A549 (cell line): Measurements from ENCODE around the gene RFTN2. TPM values are rescaled to one million over a fixed set of nuclear protein-coding genes. Genes with fewer than 3 reads are reported as not detected.

Source experiments
- ATAC-seq, 2 experiments: fragments of 200-7000 bp in 1 of 2; fragments of >200 bp in 1 of 2; cut with Nextera tagmentation in 1 of 2; cut with Tn5 transposase in 1 of 2; 3 replicates each; pipeline versions ENCODE4 v1.8.0 to v1.9.1; 2018 to 2020; ENCODE audit warnings: mild to moderate bottlenecking in 1 of 2, moderate library complexity in 1 of 2
- CTCF ChIA-PET: fragments of 300-600 bp; sonication (Branson Sonifier 250); formaldehyde crosslinking; extraction: SDS; loops from one replicate; lab custom pipeline; 2021; ENCODE audit warnings: antibody characterized with exemption, inconsistent platforms; lab: Yijun Ruan, JAX
- POLR2A ChIA-PET: fragments of 350-600 bp; formaldehyde crosslinking; extraction: SDS; loops from one replicate; lab custom pipeline; 2021; ENCODE audit warnings: antibody characterized with exemption, inconsistent platforms; lab: Yijun Ruan, JAX
- DNase-seq, 2 experiments: peaks; one replicate each; pipeline versions ENCODE4 v3.0.0 to v3.0.0-alpha.2; 2011 to 2016; ENCODE audit warnings: low read depth in 1 of 2, low spot score in 1 of 2
- FAIRE-seq: peaks from 2 replicates; lab custom pipeline; 2011; peaks lifted over from hg19 to GRCh38; lab: Jason Lieb, UNC
- H3K27ac ChIP-seq, 2 experiments: fragments of >200 bp; sonication (Bioruptor Twin); formaldehyde crosslinking; 3 replicates each; pipeline ENCODE4 v1.5.1; 2016 to 2017
- H3K4me1 ChIP-seq: fragments of >200 bp; sonication (Bioruptor Twin); formaldehyde crosslinking; 3 replicates; pipeline ENCODE4 v1.6.1; 2016
- H3K4me2 ChIP-seq: fragments of >200 bp; sonication (Bioruptor Twin); formaldehyde crosslinking; 3 replicates; pipeline ENCODE4 v1.6.1; 2016
- H3K4me3 ChIP-seq: fragments of >200 bp; sonication (Bioruptor Twin); formaldehyde crosslinking; 3 replicates; pipeline ENCODE4 v1.5.1; 2016
- H3K9me3 ChIP-seq: fragments of >200 bp; sonication (Bioruptor Twin); formaldehyde crosslinking; 3 replicates; pipeline ENCODE4 v1.6.1; 2016
- FOXS1 ChIP-seq: fragments of 250-450 bp; sonication (Bioruptor Pico); IDR thresholded peaks from 2 replicates; pipeline ENCODE4 v1.5.0; 2020; ENCODE audit warnings: mild to moderate bottlenecking, moderate library complexity
- HDAC2 ChIP-seq: fragments of 200-600 bp; sonication (generic); IDR thresholded peaks from 2 replicates; pipeline ENCODE4 v1.6.1; 2016
- HOXA7 ChIP-seq: fragments of 250-450 bp; sonication (Bioruptor Pico); IDR thresholded peaks from 2 replicates; pipeline ENCODE4 v1.5.0; 2020; ENCODE audit warnings: mild to moderate bottlenecking, moderate library complexity
- MAFK ChIP-seq: fragments of 450-650 bp; IDR thresholded peaks from 2 replicates; pipeline ENCODE4 v1.6.1; 2014; ENCODE audit not compliant: partially characterized antibody
- MYC ChIP-seq: IDR thresholded peaks from 2 replicates; pipeline ENCODE4 v1.6.1; 2012; ENCODE audit warnings: mild to moderate bottlenecking, inconsistent platforms, low read length, improper control_type of control experiment, borderline replicate concordance
- RAD21 ChIP-seq, 2 experiments: fragments of >200 bp in 1 of 2; sonication (Bioruptor Twin) in 1 of 2; formaldehyde crosslinking in 1 of 2; IDR thresholded peaks in 1 of 2; conservative IDR thresholded peaks in 1 of 2; 2 replicates in 1 of 2; 3 replicates in 1 of 2; pipeline ENCODE4 v1.6.1; 2012 to 2018; ENCODE audit warnings: inconsistent platforms in 1 of 2
- RNF2 ChIP-seq: fragments of 200-600 bp; sonication (generic); IDR thresholded peaks from 2 replicates; pipeline ENCODE4 v1.6.1; 2016; ENCODE audit warnings: low read depth, mild to moderate bottlenecking, antibody characterized with exemption, moderate library complexity, borderline replicate concordance
- TP53 ChIP-seq: fragments of 250-450 bp; sonication (Bioruptor Pico); IDR thresholded peaks from 2 replicates; pipeline ENCODE4 v1.5.0; 2021; ENCODE audit warnings: mild to moderate bottlenecking, moderate library complexity
- ZFP36 ChIP-seq: fragments of 450-650 bp; IDR thresholded peaks from 2 replicates; pipeline ENCODE4 v1.6.1; 2014; ENCODE audit warnings: borderline replicate concordance; ENCODE audit not compliant: partially characterized antibody
- WGBS: methylation state at CpG from one replicate; pipeline ENCODE4 v1.1.6; 2017; ENCODE audit errors: missing lambda C conversion rate; 5-methylcytosine and 5-hydroxymethylcytosine counted together
- polyA plus RNA-seq, 4 experiments: library from polyadenylated mRNA; depleted of rRNA in 3 of 4; stranded (reverse); fragments of >200 nt; fragmentation: RNase III in 1 of 4; extraction: RNeasy Plus Mini Kit Qiagen cat#74134 plus additional on column Dnase treatment in 1 of 4; gene quantifications; 2 replicates in 3 of 4; 3 replicates in 1 of 4; pipeline ENCODE4 v1.2.3, GENCODE V29; 2011 to 2017
- TF ChIP-seq, protein P1 (sequence below): fragments of >200 bp; sonication (Bioruptor Twin); formaldehyde crosslinking; IDR thresholded peaks from 3 replicates; pipeline ENCODE4 v1.5.1; 2016
- TF ChIP-seq, protein P2 (sequence below): fragments of 150-350 bp; IDR thresholded peaks from 2 replicates; pipeline ENCODE4 v1.6.1; 2014; ENCODE audit warnings: low read depth, mild to moderate bottlenecking, low read length
- TF ChIP-seq, protein P3 (sequence below): IDR thresholded peaks from 2 replicates; pipeline ENCODE4 v1.6.1; 2012; ENCODE audit warnings: low read depth, borderline replicate concordance
- TF ChIP-seq, protein P4 (sequence below): fragments of >200 bp; sonication (Bioruptor Twin); formaldehyde crosslinking; IDR thresholded peaks from 3 replicates; pipeline ENCODE4 v1.6.1; 2016
- TF ChIP-seq, protein P5 (sequence below): IDR thresholded peaks from 2 replicates; pipeline ENCODE4 v1.6.1; 2012
- TF ChIP-seq, protein P6 (sequence below): IDR thresholded peaks from 2 replicates; pipeline ENCODE4 v1.6.1; 2012

RFTN2 gene
- polyA plus RNA-seq, 2 of the 4 experiments (the other 2 are of a cell fraction): 0.03 to 0.17 TPM

DNA sequence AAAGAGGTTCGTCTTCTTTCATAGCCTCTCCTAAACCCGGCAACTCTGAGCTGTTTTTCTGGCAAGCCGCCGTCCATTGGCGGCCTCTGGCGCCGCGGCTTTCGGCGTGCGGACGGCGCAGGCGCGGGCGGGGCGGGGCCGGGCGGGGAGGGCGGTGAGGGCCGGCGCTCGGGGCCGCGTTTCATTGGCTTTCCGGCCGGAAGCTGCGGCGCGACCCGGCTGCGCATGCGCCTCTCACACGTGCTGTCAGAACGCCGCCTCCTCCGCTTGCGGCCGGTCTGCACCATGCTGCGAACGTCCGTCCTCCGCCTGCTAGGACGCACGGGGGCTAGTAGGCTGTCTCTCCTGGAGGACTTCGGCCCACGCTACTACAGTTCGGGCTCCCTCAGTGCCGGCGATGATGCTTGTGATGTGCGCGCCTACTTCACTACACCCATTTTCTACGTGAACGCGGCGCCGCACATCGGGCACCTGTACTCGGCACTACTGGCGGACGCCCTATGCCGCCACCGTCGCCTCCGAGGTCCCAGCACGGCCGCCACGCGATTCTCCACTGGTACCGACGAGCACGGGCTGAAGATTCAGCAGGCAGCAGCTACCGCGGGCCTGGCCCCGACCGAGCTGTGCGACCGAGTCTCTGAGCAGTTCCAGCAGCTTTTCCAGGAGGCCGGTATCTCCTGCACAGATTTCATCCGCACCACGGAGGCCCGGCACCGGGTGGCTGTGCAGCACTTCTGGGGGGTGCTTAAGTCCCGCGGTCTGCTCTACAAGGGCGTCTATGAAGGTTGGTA lies 29.9 kb upstream of the RFTN2 start, which contains the start of gene MARS2 (continued):
- TF ChIP-seq, protein P1, sequence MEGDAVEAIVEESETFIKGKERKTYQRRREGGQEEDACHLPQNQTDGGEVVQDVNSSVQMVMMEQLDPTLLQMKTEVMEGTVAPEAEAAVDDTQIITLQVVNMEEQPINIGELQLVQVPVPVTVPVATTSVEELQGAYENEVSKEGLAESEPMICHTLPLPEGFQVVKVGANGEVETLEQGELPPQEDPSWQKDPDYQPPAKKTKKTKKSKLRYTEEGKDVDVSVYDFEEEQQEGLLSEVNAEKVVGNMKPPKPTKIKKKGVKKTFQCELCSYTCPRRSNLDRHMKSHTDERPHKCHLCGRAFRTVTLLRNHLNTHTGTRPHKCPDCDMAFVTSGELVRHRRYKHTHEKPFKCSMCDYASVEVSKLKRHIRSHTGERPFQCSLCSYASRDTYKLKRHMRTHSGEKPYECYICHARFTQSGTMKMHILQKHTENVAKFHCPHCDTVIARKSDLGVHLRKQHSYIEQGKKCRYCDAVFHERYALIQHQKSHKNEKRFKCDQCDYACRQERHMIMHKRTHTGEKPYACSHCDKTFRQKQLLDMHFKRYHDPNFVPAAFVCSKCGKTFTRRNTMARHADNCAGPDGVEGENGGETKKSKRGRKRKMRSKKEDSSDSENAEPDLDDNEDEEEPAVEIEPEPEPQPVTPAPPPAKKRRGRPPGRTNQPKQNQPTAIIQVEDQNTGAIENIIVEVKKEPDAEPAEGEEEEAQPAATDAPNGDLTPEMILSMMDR: no peak
- TF ChIP-seq, protein P2, sequence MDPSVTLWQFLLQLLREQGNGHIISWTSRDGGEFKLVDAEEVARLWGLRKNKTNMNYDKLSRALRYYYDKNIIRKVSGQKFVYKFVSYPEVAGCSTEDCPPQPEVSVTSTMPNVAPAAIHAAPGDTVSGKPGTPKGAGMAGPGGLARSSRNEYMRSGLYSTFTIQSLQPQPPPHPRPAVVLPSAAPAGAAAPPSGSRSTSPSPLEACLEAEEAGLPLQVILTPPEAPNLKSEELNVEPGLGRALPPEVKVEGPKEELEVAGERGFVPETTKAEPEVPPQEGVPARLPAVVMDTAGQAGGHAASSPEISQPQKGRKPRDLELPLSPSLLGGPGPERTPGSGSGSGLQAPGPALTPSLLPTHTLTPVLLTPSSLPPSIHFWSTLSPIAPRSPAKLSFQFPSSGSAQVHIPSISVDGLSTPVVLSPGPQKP: no peak
- TF ChIP-seq HDAC2: no peak
- TF ChIP-seq MYC: peak; percentile 70; the same call in 1 of the 2 replicates
- TF ChIP-seq RNF2: peak; percentile 21; the same call in 1 of the 2 replicates
- TF ChIP-seq TP53 (CRISPR knock-in tag): no peak

DNA sequence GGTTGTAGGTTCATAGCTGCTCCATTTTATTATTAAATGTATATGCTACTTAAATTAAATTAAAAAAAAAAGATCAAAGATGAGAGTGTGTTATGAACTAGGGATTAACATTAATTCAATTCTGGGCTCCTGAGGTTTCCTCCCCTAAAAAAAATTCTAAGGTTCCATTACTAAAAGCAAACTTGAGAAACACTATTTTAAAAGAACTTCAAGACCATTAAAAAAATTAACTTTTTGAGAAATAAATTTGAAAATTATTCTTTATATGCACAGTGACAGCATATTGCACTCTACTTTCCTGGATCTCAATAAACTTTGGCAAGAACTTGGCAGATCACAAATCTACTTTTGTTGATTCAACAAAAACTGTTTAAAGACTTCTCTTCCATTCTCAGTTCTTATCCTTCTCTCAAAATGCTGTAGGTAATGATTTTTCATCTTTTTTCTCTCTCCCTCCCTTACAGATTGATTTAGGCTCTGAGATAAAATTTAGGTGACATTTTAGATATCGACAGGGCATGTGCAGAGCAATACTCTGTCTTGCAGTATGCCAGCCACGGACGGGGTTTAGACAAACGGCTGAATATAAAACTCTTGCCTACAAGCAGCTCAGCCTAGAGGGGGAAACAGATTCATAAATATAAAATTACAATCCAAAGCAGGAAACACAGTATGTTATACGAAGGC lies 29.2 kb upstream of the RFTN2 start:
- 2% methylated on average over 5 of the region's 5 CpGs for WGBS
- ATAC-seq (peak; percentile 45 to 63), FAIRE-seq (no peak), DNase-seq (no peak)
- ChIA-PET CTCF (no interaction called here), POLR2A (interaction anchor here (0.7 to 2.0 kb wide), 4 partner anchors 11 to 270 kb away, joined by 3 to 10 read pairs (median 7); partner anchors contain the start of genes COQ10B, HSPD1, HSPE1 and SF3B1)
- Histone ChIP-seq H3K9me3 (no peaks in the 10 kb centered on the region), H3K4me1 (peaks cover 30% of the 10 kb centered on the region), H3K4me2 (peak overlapping the region; percentile 83), H3K27ac (peak overlapping the region; percentile 70 to 84), H3K4me3 (peak overlapping the region; percentile 64)
- TF ChIP-seq, protein P3, sequence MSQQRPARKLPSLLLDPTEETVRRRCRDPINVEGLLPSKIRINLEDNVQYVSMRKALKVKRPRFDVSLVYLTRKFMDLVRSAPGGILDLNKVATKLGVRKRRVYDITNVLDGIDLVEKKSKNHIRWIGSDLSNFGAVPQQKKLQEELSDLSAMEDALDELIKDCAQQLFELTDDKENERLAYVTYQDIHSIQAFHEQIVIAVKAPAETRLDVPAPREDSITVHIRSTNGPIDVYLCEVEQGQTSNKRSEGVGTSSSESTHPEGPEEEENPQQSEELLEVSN: peak; percentile 68; the same call in 1 of the 2 replicates
- TF ChIP-seq MAFK (peak; percentile 38), RAD21 (conservative IDR thresholded peaks at IDR 0.05 in 1 of 2, IDR thresholded peaks at IDR 0.05 in 1 of 2) (0 out of 5 replicates have a peak, but pooled peaks of 1 of the 2 experiments have one; percentile 10), HOXA7 (CRISPR knock-in tag) (no peak), FOXS1 (no peak), ZFP36 (no peak)
- TF ChIP-seq, protein P4, sequence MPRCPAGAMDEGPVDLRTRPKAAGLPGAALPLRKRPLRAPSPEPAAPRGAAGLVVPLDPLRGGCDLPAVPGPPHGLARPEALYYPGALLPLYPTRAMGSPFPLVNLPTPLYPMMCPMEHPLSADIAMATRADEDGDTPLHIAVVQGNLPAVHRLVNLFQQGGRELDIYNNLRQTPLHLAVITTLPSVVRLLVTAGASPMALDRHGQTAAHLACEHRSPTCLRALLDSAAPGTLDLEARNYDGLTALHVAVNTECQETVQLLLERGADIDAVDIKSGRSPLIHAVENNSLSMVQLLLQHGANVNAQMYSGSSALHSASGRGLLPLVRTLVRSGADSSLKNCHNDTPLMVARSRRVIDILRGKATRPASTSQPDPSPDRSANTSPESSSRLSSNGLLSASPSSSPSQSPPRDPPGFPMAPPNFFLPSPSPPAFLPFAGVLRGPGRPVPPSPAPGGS: no peak
- TF ChIP-seq, protein P5, sequence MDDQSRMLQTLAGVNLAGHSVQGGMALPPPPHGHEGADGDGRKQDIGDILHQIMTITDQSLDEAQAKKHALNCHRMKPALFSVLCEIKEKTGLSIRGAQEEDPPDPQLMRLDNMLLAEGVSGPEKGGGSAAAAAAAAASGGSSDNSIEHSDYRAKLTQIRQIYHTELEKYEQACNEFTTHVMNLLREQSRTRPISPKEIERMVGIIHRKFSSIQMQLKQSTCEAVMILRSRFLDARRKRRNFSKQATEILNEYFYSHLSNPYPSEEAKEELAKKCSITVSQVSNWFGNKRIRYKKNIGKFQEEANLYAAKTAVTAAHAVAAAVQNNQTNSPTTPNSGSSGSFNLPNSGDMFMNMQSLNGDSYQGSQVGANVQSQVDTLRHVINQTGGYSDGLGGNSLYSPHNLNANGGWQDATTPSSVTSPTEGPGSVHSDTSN: no peak
- TF ChIP-seq, protein P6, sequence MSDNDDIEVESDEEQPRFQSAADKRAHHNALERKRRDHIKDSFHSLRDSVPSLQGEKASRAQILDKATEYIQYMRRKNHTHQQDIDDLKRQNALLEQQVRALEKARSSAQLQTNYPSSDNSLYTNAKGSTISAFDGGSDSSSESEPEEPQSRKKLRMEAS: no peak
- TF ChIP-seq, protein P2: no peak
